HUES64 (cell line): ENCODE measurements around the gene ERC2.

ENCODE experiments used
- H3K27ac ChIP-seq: 2 replicates; pipeline ENCODE4 v1.7.0; 2013; ENCODE audit warnings: low read depth, low read length, inconsistent platforms
- H3K27me3 ChIP-seq: 2 replicates; pipeline ENCODE4 v1.6.1; 2013; ENCODE audit warnings: mild to moderate bottlenecking, low read length; ENCODE audit not compliant: insufficient read depth
- H3K36me3 ChIP-seq: 2 replicates; pipeline ENCODE4 v1.6.1; 2013; ENCODE audit warnings: mild to moderate bottlenecking, low read length; ENCODE audit not compliant: insufficient read depth
- H3K4me1 ChIP-seq: 2 replicates; pipeline ENCODE4 v1.6.1; 2013; ENCODE audit warnings: mild to moderate bottlenecking, low read length, moderate library complexity; ENCODE audit not compliant: insufficient read depth
- H3K4me3 ChIP-seq: 2 replicates; pipeline ENCODE4 v1.5.1; 2013; ENCODE audit warnings: mild to moderate bottlenecking, low read length, moderate library complexity
- H3K9ac ChIP-seq: 2 replicates; pipeline ENCODE4 v1.6.1; 2013; ENCODE audit warnings: mild to moderate bottlenecking, low read depth, low read length
- H3K9me3 ChIP-seq: 2 replicates; pipeline ENCODE4 v1.6.1; 2013; ENCODE audit warnings: low read depth, low read length; ENCODE audit not compliant: insufficient read depth
- WGBS: fragments of 150-250, 120-280 bp; methylation state at CpG from one replicate; pipeline ENCODE4 v1.1.7; 2013; ENCODE audit warnings: missing lambda C conversion rate; 5-methylcytosine and 5-hydroxymethylcytosine counted together

The ERC2 gene

GRCh38 chr3:56342475-56342874 is 125.8 kb downstream of the ERC2 start:
- Histone ChIP-seq H3K9me3 (no peaks in the 10 kb centered on the region), H3K4me3 (no peak overlapping the region), H3K27ac (no peak overlapping the region), H3K27me3 (no peaks in the 10 kb centered on the region), H3K36me3 (no peaks in the 10 kb centered on the region), H3K4me1 (0 out of 2 replicates have a peak, but pooled peaks cover 7% of the 10 kb centered on the region), H3K9ac (no peak overlapping the region)
- 92% methylated on average over 1 of the region's 2 CpGs for WGBS

- Histone ChIP-seq H3K27ac (no peak overlapping the region), H3K9me3 (no peaks in the 10 kb centered on the region), H3K9ac (no peak overlapping the region), H3K4me1 (0 out of 2 replicates have a peak, but pooled peaks cover 7% of the 10 kb centered on the region), H3K36me3 (no peaks in the 10 kb centered on the region), H3K27me3 (no peaks in the 10 kb centered on the region), H3K4me3 (no peak overlapping the region)
- 82% methylated on average over 2 of the region's 4 CpGs for WGBS
These were observed 128.6 kb downstream of the ERC2 start for GRCh38 chr3:56339671-56340070.

- Histone ChIP-seq H3K9ac (no peak overlapping the region), H3K27ac (no peak overlapping the region), H3K27me3 (no peaks in the 10 kb centered on the region), H3K36me3 (no peaks in the 10 kb centered on the region), H3K4me1 (0 out of 2 replicates have a peak, but pooled peaks cover 5% of the 10 kb centered on the region), H3K4me3 (no peak overlapping the region), H3K9me3 (no peaks in the 10 kb centered on the region)
- 93% methylated on average over 2 of the region's 2 CpGs for WGBS
These were observed 129.0 kb downstream of the ERC2 start for GRCh38 chr3:56339244-56339643.

- H3K9me3 ChIP-seq: no peaks in the 10 kb centered on the region
- no peak overlapping the region for H3K27ac ChIP-seq
- no peak overlapping the region for H3K4me3 ChIP-seq
- H3K9ac ChIP-seq: no peak overlapping the region
- H3K36me3 ChIP-seq: no peaks in the 10 kb centered on the region
- 93% methylated on average over 4 of the region's 4 CpGs for WGBS
- H3K4me1 ChIP-seq: no peaks in the 10 kb centered on the region
- no peaks in the 10 kb centered on the region for H3K27me3 ChIP-seq
These were observed 132.2 kb downstream of the ERC2 start for GRCh38 chr3:56336023-56336422.

GRCh38 chr3:56324473-56324872 is 143.8 kb downstream of the ERC2 start:
- no peaks in the 10 kb centered on the region for H3K9me3 ChIP-seq
- H3K27ac ChIP-seq: peak overlapping the region; percentile 23
- H3K27me3 ChIP-seq: no peaks in the 10 kb centered on the region
- no peaks in the 10 kb centered on the region for H3K36me3 ChIP-seq
- H3K4me1 ChIP-seq: peaks cover 35% of the 10 kb centered on the region; the same call in 1 of the 2 replicates
- 85% methylated on average over 3 of the region's 3 CpGs for WGBS
- H3K4me3 ChIP-seq: no peak overlapping the region
- H3K9ac ChIP-seq: no peak overlapping the region

GRCh38 chr3:56323986-56324420 is 144.3 kb downstream of the ERC2 start:
- H3K9ac ChIP-seq: no peak overlapping the region
- WGBS: 66% methylated on average over 2 of the region's 2 CpGs
- H3K27me3 ChIP-seq: no peaks in the 10 kb centered on the region
- H3K36me3 ChIP-seq: no peaks in the 10 kb centered on the region
- no peaks in the 10 kb centered on the region for H3K9me3 ChIP-seq
- peak overlapping the region; percentile 23 for H3K27ac ChIP-seq
- H3K4me1 ChIP-seq: peaks cover 35% of the 10 kb centered on the region; the same call in 1 of the 2 replicates
- no peak overlapping the region for H3K4me3 ChIP-seq

DNA sequence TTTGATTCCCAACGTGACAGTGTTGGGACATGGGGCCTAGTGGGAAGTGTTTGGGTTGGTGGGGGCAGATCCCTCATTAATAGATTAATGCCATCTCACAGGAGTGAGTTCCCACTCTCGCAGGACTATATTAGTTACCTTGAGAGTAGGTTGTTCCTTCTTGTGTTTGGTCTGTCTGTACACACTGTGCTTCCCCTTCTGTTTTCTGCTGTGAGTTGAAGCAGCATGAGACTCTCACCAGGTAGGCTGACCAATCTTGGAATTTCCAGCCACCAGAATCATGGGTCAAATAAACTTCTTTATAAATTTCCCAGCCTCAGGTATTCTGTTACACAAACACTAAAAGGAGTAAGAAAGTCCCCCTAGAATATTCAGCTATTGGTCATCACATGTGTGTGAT is 145.4 kb downstream of the ERC2 start:
- H3K27me3 ChIP-seq: no peaks in the 10 kb centered on the region
- no peak overlapping the region for H3K4me3 ChIP-seq
- H3K9me3 ChIP-seq: no peaks in the 10 kb centered on the region
- no peaks in the 10 kb centered on the region for H3K36me3 ChIP-seq
- H3K27ac ChIP-seq: no peak overlapping the region
- H3K4me1 ChIP-seq: peaks cover 35% of the 10 kb centered on the region; the same call in 1 of the 2 replicates
- 87% methylated on average over 2 of the region's 2 CpGs for WGBS
- H3K9ac ChIP-seq: no peak overlapping the region

DNA sequence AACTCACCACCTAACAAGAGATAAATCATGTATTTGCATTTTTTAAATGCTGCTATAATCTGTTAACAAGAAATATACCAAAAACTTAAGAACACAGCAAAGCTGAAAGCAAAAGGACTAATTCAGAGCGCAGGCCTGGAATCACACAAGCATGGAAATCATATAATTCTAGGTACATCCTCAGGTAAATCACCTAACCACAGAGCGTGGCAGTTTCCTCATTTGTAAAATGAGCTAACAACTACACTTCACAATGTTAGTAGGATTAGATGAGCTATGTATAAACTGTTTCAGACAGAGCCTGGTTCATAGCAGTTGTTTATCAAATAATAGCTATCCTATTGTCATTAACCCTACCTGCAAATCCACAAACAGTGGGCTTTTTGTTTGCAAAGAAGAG is 146.4 kb downstream of the ERC2 start:
- no peak overlapping the region for H3K9ac ChIP-seq
- H3K27me3 ChIP-seq: no peaks in the 10 kb centered on the region
- H3K4me3 ChIP-seq: no peak overlapping the region
- H3K36me3 ChIP-seq: no peaks in the 10 kb centered on the region
- no peak overlapping the region for H3K27ac ChIP-seq
- 98% methylated on average over 2 of the region's 2 CpGs for WGBS
- H3K9me3 ChIP-seq: no peaks in the 10 kb centered on the region
- peaks cover 35% of the 10 kb centered on the region; the same call in 1 of the 2 replicates for H3K4me1 ChIP-seq

GRCh38 chr3:56321383-56321782 is 146.9 kb downstream of the ERC2 start:
- H3K27ac ChIP-seq: no peak overlapping the region
- no peak overlapping the region for H3K4me3 ChIP-seq
- no peaks in the 10 kb centered on the region for H3K36me3 ChIP-seq
- peaks cover 35% of the 10 kb centered on the region; the same call in 1 of the 2 replicates for H3K4me1 ChIP-seq
- H3K27me3 ChIP-seq: no peaks in the 10 kb centered on the region
- no peak overlapping the region for H3K9ac ChIP-seq
- H3K9me3 ChIP-seq: no peaks in the 10 kb centered on the region
- no CpG with 5 or more reads among the region's 1 CpG for WGBS

GRCh38 chr3:56320883-56321282 is 147.4 kb downstream of the ERC2 start:
- H3K9me3 ChIP-seq: no peaks in the 10 kb centered on the region
- H3K4me3 ChIP-seq: no peak overlapping the region
- 94% methylated on average over 4 of the region's 5 CpGs for WGBS
- no peaks in the 10 kb centered on the region for H3K27me3 ChIP-seq
- H3K4me1 ChIP-seq: peaks cover 35% of the 10 kb centered on the region; the same call in 1 of the 2 replicates
- no peak overlapping the region for H3K27ac ChIP-seq
- H3K36me3 ChIP-seq: no peaks in the 10 kb centered on the region
- H3K9ac ChIP-seq: no peak overlapping the region

- 95% methylated on average over 1 of the region's 3 CpGs for WGBS
These were observed 149.4 kb downstream of the ERC2 start for GRCh38 chr3:56318891-56319290.

DNA sequence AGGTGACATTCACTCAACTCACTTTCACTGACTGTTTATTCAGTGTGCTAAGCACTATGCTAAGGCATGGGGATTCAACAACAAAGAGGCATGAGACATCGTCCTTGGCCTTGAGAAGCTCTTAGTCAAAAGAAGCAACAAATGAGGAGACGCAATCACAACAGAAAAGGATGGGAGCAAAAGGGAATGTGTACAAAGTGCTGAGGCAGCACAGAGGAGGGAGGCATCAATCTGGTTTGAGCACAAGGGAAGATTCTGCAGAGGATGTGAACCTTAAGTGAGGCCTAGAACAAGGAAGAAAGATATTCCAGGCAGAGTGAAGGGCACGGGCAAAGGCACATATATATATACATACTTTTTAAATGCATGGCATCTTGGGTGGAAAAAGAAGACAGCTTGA is 151.3 kb downstream of the ERC2 start:
- H3K36me3 ChIP-seq: no peaks in the 10 kb centered on the region
- 91% methylated on average over 2 of the region's 3 CpGs for WGBS
- H3K27me3 ChIP-seq: no peaks in the 10 kb centered on the region
- no peaks in the 10 kb centered on the region for H3K9me3 ChIP-seq
- peaks cover 13% of the 10 kb centered on the region; the same call in 1 of the 2 replicates for H3K4me1 ChIP-seq
- no peak overlapping the region for H3K9ac ChIP-seq
- no peak overlapping the region for H3K4me3 ChIP-seq
- H3K27ac ChIP-seq: no peak overlapping the region

More at GRCh38 chr3:56318891-56319290, 149.4 kb downstream of the ERC2 start:
- Histone ChIP-seq H3K27ac (no peak overlapping the region), H3K4me1 (peaks cover 27% of the 10 kb centered on the region; the same call in 1 of the 2 replicates), H3K36me3 (no peaks in the 10 kb centered on the region), H3K9ac (no peak overlapping the region), H3K27me3 (no peaks in the 10 kb centered on the region), H3K9me3 (no peaks in the 10 kb centered on the region), H3K4me3 (no peak overlapping the region)
